Measurements from ENCODE around the gene NSD2.
"Not testable (repeated sequence)": the region's sequence is repeated elsewhere in the genome, so short reads cannot be mapped to it uniquely, and the experiment has no call there.

Gene NSD2

DNA sequence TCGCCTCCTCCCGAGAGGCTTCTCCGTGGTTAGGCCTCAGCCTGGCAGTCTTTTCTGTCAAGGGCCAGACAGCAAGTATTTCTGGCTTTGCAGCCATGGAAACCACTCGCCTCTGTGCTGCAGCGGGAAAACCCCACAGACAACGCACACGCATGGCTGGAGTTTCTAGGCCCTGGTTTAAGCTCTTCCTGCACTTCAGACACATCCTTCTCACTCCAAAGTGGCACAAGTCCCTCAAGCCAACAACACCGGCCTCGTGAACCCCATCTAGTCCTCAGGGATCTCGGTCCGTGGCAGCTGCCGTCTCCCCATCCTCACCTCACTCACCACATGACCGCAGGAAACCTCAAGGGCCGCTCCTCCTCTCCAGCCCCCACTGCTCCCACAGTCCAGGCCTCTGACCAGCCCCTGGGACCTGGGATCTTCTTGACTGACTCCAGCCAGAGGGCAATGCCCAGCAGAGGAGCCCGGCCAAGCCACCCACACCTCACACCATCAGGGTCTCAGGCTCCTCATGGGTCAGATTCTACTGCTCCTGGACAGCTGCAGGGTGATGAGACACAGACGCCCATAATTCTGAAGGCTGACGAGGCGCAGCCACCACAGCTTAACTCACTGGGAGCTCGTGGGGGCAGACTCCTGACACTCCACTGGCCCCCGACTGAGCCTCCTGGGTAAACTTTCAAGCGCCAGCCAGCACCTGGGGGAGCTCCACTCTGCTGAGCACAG is 37.0 kb upstream of the NSD2 start:
- TF ChIP-seq, protein P1, sequence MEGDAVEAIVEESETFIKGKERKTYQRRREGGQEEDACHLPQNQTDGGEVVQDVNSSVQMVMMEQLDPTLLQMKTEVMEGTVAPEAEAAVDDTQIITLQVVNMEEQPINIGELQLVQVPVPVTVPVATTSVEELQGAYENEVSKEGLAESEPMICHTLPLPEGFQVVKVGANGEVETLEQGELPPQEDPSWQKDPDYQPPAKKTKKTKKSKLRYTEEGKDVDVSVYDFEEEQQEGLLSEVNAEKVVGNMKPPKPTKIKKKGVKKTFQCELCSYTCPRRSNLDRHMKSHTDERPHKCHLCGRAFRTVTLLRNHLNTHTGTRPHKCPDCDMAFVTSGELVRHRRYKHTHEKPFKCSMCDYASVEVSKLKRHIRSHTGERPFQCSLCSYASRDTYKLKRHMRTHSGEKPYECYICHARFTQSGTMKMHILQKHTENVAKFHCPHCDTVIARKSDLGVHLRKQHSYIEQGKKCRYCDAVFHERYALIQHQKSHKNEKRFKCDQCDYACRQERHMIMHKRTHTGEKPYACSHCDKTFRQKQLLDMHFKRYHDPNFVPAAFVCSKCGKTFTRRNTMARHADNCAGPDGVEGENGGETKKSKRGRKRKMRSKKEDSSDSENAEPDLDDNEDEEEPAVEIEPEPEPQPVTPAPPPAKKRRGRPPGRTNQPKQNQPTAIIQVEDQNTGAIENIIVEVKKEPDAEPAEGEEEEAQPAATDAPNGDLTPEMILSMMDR (IDR thresholded peaks at IDR 0.05; ENCODE audit: insufficient read depth, low read depth, low read length, missing control alignments): no peak
- no peak for DNase-seq (ENCODE audit: low read depth)
- H3K4me3 ChIP-seq (ENCODE audit: low read length): no peak overlapping the region

DNA sequence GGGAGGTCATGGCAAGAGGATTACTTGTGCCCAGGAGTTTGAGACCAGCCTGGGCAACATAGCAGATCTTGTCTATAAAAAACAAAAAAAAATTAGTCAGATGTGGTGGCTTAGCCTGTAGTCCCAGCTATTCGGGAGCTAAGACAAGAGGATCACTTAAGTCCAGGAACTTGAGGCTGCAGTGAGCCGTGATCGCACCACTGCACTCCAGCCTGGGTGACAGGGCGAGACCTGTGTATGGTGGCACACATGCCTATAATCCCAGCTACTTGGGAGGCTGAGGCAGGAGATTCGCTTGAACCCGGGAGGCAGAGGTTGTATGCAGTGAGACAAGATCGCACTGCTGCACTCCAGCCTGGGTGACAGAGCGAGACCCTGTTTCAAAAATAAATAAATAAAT is 35.4 kb upstream of the NSD2 start:
- not testable (repeated sequence) for DNase-seq (ENCODE audit: low read depth); H3K4me3 ChIP-seq (ENCODE audit: low read length)

DNA sequence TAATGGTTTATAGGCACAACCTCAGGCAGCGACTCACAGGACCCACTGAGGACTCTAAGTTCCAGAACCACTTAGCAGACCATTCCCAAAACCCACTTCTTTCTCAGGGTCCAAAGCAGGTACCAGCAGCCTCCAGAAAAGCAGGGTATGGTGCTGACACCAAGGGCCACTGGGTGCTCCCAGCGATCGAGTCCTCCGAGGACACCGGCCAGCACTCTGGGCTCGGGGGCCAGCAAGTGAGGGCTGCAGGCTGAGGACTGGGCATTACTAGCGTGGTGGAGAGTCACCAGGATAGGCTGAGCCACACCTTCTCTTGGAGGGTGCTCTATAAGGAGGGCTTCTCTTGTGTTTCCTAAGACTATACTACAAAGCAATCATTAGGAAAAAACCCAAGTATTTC is 34.5 kb upstream of the NSD2 start:
- TF ChIP-seq, protein P1 (IDR thresholded peaks at IDR 0.05; ENCODE audit: insufficient read depth, low read depth, low read length, missing control alignments): no peak
- H3K4me3 ChIP-seq (ENCODE audit: low read length): no peak overlapping the region
- DNase-seq (ENCODE audit: low read depth): no peak

GRCh38 chr4:1837069-1837468 is 34.1 kb upstream of the NSD2 start:
- DNase-seq (ENCODE audit: low read depth): no peak
- TF ChIP-seq, protein P1 (IDR thresholded peaks at IDR 0.05; ENCODE audit: insufficient read depth, low read depth, low read length, missing control alignments): no peak
- H3K4me3 ChIP-seq (ENCODE audit: low read length): no peak overlapping the region

GRCh38 chr4:1839282-1839681 is 31.9 kb upstream of the NSD2 start:
- TF ChIP-seq, protein P1 (IDR thresholded peaks at IDR 0.05; ENCODE audit: insufficient read depth, low read depth, low read length, missing control alignments): no peak
- no peak overlapping the region for H3K4me3 ChIP-seq (ENCODE audit: low read length)
- peak; percentile 37 for DNase-seq (ENCODE audit: low read depth)

DNA sequence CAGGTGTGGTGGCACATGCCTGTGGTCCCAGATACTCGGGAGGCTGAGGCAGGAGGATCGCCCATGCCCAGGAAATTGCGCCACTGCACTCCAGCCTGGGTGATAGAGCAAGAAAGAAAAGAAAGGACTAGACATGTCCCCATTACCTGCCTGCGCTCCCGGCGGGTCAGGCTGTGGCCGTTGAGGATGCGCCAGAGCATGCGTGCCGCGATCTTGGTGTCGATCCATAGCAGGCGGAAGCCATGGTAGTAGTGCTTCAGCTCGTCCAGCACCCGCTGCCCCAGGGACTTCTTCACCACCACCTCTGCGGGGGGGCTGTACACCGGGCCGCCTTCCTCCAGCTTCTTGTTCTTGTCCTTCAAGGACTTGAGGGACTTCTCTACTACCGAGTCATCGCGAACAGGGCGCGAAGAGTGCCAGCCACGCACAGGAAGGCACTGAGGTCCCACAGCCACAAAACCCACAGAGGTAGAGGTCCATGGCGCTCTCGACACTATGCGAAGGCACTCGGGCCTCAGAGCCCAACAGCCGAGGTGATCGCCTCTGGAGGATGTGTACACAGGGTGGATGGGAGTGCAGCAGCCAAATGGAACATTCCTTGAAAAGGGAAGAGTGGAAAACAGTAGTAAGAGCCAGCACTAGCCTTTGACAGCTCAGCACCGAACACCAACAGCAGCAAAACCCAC is 29.8 kb upstream of the NSD2 start:
- TF ChIP-seq, protein P1 (IDR thresholded peaks at IDR 0.05; ENCODE audit: insufficient read depth, low read depth, low read length, missing control alignments): no peak
- no peak overlapping the region for H3K4me3 ChIP-seq (ENCODE audit: low read length)
- no peak for DNase-seq (ENCODE audit: low read depth)

- TF ChIP-seq, protein P1 (IDR thresholded peaks at IDR 0.05; ENCODE audit: insufficient read depth, low read depth, low read length, missing control alignments): no peak
- H3K4me3 ChIP-seq (ENCODE audit: low read length): no peak overlapping the region
- no peak for DNase-seq (ENCODE audit: low read depth)
Measured at GRCh38 chr4:1841887-1842210, 29.3 kb upstream of the NSD2 start.
